HepG2 (cell line): ENCODE measurements around the gene ETV2. TPM values are rescaled to one million over a fixed set of nuclear protein-coding genes. Genes with fewer than 3 reads are reported as not detected.

Experiments used
- CC2D1A ChIP-seq: sonication (generic); formaldehyde crosslinking; IDR thresholded peaks from 2 replicates; pipeline ENCODE4 v1.8.1; 2023; ENCODE audit warnings: mild to moderate bottlenecking, missing genetic modification reagents
- HHEX ChIP-seq: IDR thresholded peaks from 2 replicates; pipeline ENCODE4 v1.6.1; 2016; ENCODE audit warnings: control low read depth
- KDM5B ChIP-seq: sonication (generic); formaldehyde crosslinking; IDR thresholded peaks from 2 replicates; pipeline ENCODE4 v1.4.0; 2020; ENCODE audit warnings: missing genetic modification reagents, mild to moderate bottlenecking, borderline replicate concordance
- MZF1 ChIP-seq: sonication (generic); formaldehyde crosslinking; IDR thresholded peaks from 2 replicates; pipeline ENCODE4 v1.8.1; 2023; ENCODE audit warnings: mild to moderate bottlenecking, missing genetic modification reagents, borderline replicate concordance
- NFIC ChIP-seq: IDR thresholded peaks from 2 replicates; pipeline ENCODE4 v1.6.1; 2012; ENCODE audit warnings: mild to moderate bottlenecking, low read length, inconsistent platforms
- TCF12 ChIP-seq, 2 experiments: fragments of 450-650 bp in 1 of 2; sonication (generic) in 1 of 2; formaldehyde crosslinking in 1 of 2; IDR thresholded peaks; 2 replicates each; pipeline versions ENCODE4 v1.6.1 to v1.8.0; 2017 to 2022; ENCODE audit warnings: antibody characterized with exemption in 1 of 2, mild to moderate bottlenecking in 1 of 2, missing genetic modification reagents in 1 of 2, moderate library complexity in 1 of 2
- TOE1 ChIP-seq: sonication (generic); formaldehyde crosslinking; IDR thresholded peaks from 2 replicates; pipeline ENCODE4 v1.4.0; 2020; ENCODE audit warnings: mild to moderate bottlenecking, missing genetic modification reagents
- ZNF484 ChIP-seq: sonication (generic); formaldehyde crosslinking; IDR thresholded peaks from 2 replicates; pipeline ENCODE4 v1.5.1; 2020; ENCODE audit warnings: mild to moderate bottlenecking, low read depth, missing genetic modification reagents, borderline replicate concordance
- ZNF737 ChIP-seq: sonication (generic); formaldehyde crosslinking; IDR thresholded peaks from 2 replicates; pipeline ENCODE4 v1.5.0; 2020; ENCODE audit warnings: missing genetic modification reagents, mild to moderate bottlenecking, borderline replicate concordance
- ZNF83 ChIP-seq: sonication (generic); formaldehyde crosslinking; IDR thresholded peaks from 2 replicates; pipeline ENCODE4 v1.4.0; 2020; ENCODE audit warnings: missing genetic modification reagents, mild to moderate bottlenecking, borderline replicate concordance
- polyA plus RNA-seq, 8 experiments: library from polyadenylated mRNA; depleted of rRNA in 3 of 8; stranded (reverse) in 7 of 8; unstranded in 1 of 8; fragments of >200 nt; fragmentation: Illumina TruSeq in 4 of 8; extraction: Trizol in 4 of 8; gene quantifications; 2 replicates each; pipeline versions ENCODE4 v1.2.1 to v1.2.3, GENCODE V29; 2011 to 2016; ENCODE audit warnings: low read depth in 4 of 8, missing spikeins in 1 of 8, mixed read lengths in 1 of 8; ENCODE audit not compliant: insufficient read depth in 1 of 8
- total RNA-seq, 5 experiments: library from RNA; depleted of rRNA; stranded (reverse); fragments of >200 nt; fragmentation: Illumina TruSeq; extraction: Trizol; gene quantifications; 2 replicates each; pipeline ENCODE4 v1.2.3, GENCODE V29; 2016; ENCODE audit warnings: low read depth in 1 of 5
- TF ChIP-seq, protein P1 (sequence below): IDR thresholded peaks from 2 replicates; pipeline ENCODE4 v1.6.1; 2016; ENCODE audit warnings: mild to moderate bottlenecking
- TF ChIP-seq, protein P2 (sequence below): sonication (generic); formaldehyde crosslinking; IDR thresholded peaks from 2 replicates; pipeline ENCODE4 v1.8.1; 2023; ENCODE audit warnings: mild to moderate bottlenecking, missing genetic modification reagents
- TF ChIP-seq, protein P3 (sequence below): sonication (generic); formaldehyde crosslinking; IDR thresholded peaks from 2 replicates; pipeline ENCODE4 v1.5.1; 2020; ENCODE audit warnings: mild to moderate bottlenecking, missing genetic modification reagents, borderline replicate concordance
- TF ChIP-seq, protein P4 (sequence below): sonication (generic); formaldehyde crosslinking; IDR thresholded peaks from 2 replicates; pipeline ENCODE4 v1.5.0; 2020; ENCODE audit warnings: mild to moderate bottlenecking, missing genetic modification reagents
- TF ChIP-seq, protein P5 (sequence below): conservative IDR thresholded peaks from 2 replicates; pipeline ENCODE4 v1.6.1; 2018; ENCODE audit warnings: missing genetic modification reagents
- TF ChIP-seq, protein P6 (sequence below): sonication (generic); formaldehyde crosslinking; IDR thresholded peaks from 2 replicates; pipeline ENCODE4 v1.8.0; 2022; ENCODE audit warnings: mild to moderate bottlenecking, missing genetic modification reagents, moderate library complexity
- TF ChIP-seq, protein P7 (sequence below): sonication (generic); formaldehyde crosslinking; IDR thresholded peaks from 2 replicates; pipeline ENCODE4 v1.8.0; 2022; ENCODE audit warnings: missing genetic modification reagents, low read depth, mild to moderate bottlenecking, borderline replicate concordance

The ETV2 gene
- total and polyA plus RNA-seq, 2 of the 13 experiments (the other 11 are each of a cell fraction or from before 2014, with no cell fraction given), result 0.07 to 0.20 TPM

DNA sequence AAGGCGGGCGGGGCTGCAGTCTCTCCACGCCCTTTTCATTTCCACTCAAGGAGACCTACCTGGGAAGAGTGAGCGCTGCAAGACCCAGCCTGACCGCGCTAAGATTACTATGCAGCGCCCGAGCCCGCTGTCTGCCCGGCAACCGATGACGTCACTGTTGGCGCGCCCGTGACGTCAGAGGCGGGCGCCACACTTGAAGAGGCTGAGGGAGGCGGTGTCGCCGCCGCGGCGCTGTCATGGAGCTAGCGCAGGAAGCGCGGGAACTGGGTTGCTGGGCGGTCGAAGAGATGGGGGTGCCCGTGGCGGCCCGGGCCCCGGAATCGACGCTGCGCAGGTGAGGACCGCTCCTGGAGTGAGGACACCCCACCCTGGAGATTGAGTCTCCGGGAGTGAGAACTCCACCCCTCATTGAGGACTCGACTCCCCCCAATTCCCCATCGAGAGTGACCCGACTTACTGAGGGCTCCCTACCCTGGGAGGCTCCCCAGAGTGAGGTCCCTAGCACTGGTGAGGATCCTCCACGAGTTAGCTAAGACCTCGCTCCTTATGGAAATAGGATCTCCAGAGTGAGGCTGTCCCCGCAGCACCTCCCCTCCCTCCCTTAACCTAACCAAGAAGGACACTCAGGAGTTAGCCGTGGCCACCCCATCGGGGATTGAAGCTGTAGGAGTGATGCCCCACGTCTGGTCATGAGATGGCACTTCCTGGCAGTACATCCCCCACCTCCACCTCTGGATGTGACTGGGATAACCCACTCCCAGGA, 28.8 kb upstream of the ETV2 start, which contains the start of gene HAUS5 (continued):
- TF ChIP-seq, protein P1, sequence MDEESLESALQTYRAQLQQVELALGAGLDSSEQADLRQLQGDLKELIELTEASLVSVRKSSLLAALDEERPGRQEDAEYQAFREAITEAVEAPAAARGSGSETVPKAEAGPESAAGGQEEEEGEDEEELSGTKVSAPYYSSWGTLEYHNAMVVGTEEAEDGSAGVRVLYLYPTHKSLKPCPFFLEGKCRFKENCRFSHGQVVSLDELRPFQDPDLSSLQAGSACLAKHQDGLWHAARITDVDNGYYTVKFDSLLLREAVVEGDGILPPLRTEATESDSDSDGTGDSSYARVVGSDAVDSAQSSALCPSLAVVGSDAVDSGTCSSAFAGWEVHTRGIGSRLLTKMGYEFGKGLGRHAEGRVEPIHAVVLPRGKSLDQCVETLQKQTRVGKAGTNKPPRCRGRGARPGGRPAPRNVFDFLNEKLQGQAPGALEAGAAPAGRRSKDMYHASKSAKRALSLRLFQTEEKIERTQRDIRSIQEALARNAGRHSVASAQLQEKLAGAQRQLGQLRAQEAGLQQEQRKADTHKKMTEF (CRISPR knock-in tag), result peak; percentile 78
- TF ChIP-seq, protein P2, sequence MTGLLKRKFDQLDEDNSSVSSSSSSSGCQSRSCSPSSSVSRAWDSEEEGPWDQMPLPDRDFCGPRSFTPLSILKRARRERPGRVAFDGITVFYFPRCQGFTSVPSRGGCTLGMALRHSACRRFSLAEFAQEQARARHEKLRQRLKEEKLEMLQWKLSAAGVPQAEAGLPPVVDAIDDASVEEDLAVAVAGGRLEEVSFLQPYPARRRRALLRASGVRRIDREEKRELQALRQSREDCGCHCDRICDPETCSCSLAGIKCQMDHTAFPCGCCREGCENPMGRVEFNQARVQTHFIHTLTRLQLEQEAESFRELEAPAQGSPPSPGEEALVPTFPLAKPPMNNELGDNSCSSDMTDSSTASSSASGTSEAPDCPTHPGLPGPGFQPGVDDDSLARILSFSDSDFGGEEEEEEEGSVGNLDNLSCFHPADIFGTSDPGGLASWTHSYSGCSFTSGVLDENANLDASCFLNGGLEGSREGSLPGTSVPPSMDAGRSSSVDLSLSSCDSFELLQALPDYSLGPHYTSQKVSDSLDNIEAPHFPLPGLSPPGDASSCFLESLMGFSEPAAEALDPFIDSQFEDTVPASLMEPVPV, result 0 out of 2 replicates have a peak, but pooled peaks have one; percentile 49
- TF ChIP-seq, protein P3, sequence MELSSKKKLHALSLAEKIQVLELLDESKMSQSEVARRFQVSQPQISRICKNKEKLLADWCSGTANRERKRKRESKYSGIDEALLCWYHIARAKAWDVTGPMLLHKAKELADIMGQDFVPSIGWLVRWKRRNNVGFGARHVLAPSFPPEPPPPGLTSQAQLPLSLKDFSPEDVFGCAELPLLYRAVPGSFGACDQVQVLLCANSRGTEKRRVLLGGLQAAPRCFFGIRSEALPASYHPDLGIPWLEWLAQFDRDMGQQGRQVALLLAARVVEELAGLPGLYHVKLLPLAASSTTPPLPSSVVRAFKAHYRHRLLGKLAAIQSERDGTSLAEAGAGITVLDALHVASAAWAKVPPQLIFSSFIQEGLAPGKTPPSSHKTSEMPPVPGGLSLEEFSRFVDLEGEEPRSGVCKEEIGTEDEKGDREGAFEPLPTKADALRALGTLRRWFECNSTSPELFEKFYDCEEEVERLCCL (CRISPR knock-in tag), result no peak
- TF ChIP-seq KDM5B (CRISPR knock-in tag) (0 out of 2 replicates have a peak, but pooled peaks have one; percentile 48), TCF12 (IDR thresholded peaks at IDR 0.05) (no peak), TCF12 (CRISPR knock-in tag; IDR thresholded peaks at IDR 0.05) (no peak), ZNF737 (CRISPR knock-in tag) (no peak), ZNF484 (CRISPR knock-in tag) (no peak), HHEX (CRISPR knock-in tag) (no peak), NFIC (no peak), ZNF83 (CRISPR knock-in tag) (no peak), TOE1 (no peak), MZF1 (CRISPR knock-in tag) (no peak), CC2D1A (CRISPR knock-in tag) (no peak)
- TF ChIP-seq, protein P4, sequence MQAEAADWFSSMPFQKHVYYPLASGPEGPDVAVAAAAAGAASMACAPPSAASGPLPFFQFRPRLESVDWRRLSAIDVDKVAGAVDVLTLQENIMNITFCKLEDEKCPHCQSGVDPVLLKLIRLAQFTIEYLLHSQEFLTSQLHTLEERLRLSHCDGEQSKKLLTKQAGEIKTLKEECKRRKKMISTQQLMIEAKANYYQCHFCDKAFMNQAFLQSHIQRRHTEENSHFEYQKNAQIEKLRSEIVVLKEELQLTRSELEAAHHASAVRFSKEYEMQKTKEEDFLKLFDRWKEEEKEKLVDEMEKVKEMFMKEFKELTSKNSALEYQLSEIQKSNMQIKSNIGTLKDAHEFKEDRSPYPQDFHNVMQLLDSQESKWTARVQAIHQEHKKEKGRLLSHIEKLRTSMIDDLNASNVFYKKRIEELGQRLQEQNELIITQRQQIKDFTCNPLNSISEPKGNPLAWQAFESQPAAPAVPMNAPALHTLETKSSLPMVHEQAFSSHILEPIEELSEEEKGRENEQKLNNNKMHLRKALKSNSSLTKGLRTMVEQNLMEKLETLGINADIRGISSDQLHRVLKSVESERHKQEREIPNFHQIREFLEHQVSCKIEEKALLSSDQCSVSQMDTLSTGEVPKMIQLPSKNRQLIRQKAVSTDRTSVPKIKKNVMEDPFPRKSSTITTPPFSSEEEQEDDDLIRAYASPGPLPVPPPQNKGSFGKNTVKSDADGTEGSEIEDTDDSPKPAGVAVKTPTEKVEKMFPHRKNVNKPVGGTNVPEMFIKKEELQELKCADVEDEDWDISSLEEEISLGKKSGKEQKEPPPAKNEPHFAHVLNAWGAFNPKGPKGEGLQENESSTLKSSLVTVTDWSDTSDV (CRISPR knock-in tag), result peak; percentile 84; the same call in 1 of the 2 replicates
- TF ChIP-seq, protein P5, sequence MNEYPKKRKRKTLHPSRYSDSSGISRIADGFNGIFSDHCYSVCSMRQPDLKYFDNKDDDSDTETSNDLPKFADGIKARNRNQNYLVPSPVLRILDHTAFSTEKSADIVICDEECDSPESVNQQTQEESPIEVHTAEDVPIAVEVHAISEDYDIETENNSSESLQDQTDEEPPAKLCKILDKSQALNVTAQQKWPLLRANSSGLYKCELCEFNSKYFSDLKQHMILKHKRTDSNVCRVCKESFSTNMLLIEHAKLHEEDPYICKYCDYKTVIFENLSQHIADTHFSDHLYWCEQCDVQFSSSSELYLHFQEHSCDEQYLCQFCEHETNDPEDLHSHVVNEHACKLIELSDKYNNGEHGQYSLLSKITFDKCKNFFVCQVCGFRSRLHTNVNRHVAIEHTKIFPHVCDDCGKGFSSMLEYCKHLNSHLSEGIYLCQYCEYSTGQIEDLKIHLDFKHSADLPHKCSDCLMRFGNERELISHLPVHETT (CRISPR knock-in tag), result 0 out of 2 replicates have a peak, but pooled peaks have one; percentile 47
- TF ChIP-seq, protein P6, sequence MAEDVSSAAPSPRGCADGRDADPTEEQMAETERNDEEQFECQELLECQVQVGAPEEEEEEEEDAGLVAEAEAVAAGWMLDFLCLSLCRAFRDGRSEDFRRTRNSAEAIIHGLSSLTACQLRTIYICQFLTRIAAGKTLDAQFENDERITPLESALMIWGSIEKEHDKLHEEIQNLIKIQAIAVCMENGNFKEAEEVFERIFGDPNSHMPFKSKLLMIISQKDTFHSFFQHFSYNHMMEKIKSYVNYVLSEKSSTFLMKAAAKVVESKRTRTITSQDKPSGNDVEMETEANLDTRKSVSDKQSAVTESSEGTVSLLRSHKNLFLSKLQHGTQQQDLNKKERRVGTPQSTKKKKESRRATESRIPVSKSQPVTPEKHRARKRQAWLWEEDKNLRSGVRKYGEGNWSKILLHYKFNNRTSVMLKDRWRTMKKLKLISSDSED (CRISPR knock-in tag), result no peak
- TF ChIP-seq, protein P7, sequence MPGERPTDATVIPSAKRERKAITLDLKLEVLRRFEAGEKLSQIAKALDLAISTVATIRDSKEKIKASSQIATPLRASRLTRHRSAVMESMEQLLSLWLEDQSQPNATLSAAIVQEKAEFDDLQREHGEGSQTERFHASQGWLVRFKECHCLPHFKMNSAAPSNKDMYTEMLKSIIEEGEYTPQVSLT (CRISPR knock-in tag), result no peak
